GM19239 (cell line): ENCODE data around the gene MORC1.
A peak's percentile ranks its signal among the peaks of the same experiment; 100 is the strongest.
"Not testable (repeated sequence)": the region's sequence is repeated elsewhere in the genome, so short reads cannot be mapped to it uniquely, and the experiment has no call there.

Source experiments
- DNase-seq: peaks from one replicate; pipeline ENCODE4 v3.0.0; 2011; ENCODE audit warnings: low spot score; ENCODE audit not compliant: insufficient read length
- FAIRE-seq: peaks from 2 replicates; lab custom pipeline; 2011; peaks lifted over from hg19 to GRCh38; lab: Jason Lieb, UNC

Gene MORC1

DNA sequence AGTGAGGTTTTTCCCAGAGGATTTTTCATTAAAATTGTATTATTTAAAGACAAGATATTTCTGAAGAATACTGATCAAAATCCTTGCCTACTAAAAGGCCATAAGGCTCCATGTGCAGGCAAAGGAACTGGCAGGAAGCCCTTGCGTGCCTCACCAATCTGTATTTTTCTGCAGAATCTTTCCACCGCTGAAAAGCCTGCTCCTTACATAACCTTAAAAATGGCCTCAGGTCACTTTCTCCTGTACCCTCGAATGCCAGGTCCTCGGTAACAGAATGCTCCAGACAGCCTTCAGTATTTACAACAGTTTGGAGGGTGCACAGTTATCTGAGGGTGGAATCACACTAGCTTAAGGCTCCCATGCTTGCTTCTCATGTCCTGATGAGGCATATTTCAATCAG is 3.2 kb downstream of the MORC1 start:
- FAIRE-seq (no peak), DNase-seq (no peak)

DNA sequence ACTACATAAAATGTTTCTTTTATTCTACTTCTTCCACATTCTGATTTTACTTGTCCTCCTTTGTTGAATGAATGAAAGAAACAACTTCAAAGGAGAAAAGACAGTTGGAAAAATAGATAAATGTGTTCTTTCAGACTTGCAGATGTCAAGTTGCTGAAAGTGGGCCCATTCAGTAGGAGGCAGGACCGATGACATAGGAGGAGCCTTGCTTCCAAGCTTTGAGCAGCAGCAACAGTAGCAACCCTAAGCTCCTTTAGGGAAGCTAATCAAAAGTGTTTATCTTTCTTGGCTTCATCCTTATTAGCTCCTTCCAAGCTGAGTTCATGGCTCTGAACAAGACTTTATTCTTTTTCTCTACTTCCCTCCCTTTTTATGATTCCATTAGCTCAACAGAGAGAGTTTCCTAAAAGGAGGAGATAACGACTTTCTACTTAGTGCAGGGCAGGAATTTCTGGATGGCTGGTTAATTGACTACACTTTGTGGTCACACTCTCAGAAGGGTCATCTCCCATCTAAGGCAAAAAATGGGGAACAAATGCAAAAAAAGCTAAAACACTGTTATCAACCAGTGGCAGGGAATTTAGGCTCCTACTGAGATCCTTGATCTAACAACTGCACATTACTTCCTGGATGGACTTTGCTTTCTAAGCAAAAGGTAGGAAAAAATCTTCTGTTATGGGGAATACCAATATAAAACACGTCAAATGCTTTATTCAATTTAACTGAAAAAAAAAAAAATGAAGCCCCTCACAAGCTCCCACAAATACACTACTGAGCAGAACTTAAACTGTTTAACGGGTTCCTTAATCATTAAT is 4.8 kb downstream of the MORC1 start:
- DNase-seq (no peak), FAIRE-seq (no peak)

DNA sequence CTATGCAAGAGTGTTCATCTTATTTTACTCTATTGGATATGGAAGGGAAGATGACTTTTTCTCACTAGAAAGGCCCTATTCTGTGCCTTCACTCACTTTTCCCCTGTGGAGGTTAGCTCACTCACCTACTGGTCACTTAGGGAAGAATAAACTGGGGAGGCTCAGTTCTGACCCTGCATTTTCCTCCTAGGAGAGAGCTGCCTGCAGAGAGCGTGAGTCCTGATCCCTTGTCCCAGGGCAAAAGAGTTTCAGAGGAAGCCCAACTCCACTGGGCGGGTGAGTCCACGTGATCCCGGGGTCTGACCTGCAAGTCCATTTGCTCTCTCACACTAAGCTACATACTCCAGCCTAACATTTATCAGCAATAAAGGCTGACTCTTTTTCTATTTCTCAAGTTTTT is 8.4 kb downstream of the MORC1 start:
- no peak for DNase-seq
- no peak for FAIRE-seq

DNA sequence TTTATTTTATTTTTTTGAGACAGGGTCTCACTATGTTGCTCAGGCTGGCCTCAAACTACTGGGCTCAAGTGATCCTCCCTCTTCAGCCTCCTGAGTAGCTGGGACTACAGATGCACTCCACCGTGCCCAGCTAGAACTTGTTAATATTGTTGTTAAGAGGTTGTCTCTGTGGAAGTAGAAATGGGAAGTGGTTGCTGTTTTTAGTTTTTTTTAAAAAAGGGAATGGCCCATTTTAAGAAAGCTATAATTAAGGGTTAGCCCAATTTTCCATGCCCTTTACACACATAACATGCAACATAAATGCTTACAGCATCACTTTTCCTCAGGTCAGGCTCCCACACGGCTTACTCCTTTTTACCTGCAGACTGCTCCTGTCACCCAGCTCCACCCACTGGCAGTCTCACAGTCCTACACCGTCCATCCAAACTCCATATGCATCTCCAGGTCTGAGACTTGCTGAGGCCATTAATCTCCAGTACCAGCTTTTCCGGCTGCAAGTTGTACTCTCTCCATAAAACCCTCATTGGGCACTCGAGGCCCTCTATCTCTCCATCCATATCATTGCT is 19.8 kb downstream of the MORC1 start:
- no peak for FAIRE-seq

GRCh38 chr3:109095166-109095565 is 22.8 kb downstream of the MORC1 start:
- no peak for FAIRE-seq
- no peak for DNase-seq

More for the DNA sequence above, 19.8 kb downstream of the MORC1 start:
- DNase-seq: no peak

DNA sequence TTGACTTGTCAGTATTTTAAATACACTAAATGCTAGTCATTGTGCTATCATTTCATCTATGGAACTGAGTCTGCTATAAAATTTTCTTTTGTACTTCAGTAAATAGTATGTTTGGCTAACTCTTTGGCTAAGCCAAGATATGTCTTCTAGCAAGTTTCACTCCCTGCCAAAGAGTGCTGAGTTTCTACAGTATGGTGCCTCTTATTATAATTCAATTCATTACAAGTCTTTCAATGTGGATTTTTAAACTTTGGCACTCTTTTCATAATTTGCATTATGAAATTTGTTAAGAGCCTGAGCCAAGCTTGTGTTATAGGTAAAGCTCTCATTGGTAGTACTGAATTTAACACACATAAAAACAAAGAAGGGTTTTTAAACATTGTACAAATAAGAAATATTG is 24.4 kb downstream of the MORC1 start:
- FAIRE-seq (no peak), DNase-seq (no peak)

- no peak for FAIRE-seq
- no peak for DNase-seq
Observed at GRCh38 chr3:109091846-109092245, 26.1 kb downstream of the MORC1 start.

GRCh38 chr3:109089265-109089664 is 28.7 kb downstream of the MORC1 start:
- no peak for DNase-seq
- FAIRE-seq: no peak

DNA sequence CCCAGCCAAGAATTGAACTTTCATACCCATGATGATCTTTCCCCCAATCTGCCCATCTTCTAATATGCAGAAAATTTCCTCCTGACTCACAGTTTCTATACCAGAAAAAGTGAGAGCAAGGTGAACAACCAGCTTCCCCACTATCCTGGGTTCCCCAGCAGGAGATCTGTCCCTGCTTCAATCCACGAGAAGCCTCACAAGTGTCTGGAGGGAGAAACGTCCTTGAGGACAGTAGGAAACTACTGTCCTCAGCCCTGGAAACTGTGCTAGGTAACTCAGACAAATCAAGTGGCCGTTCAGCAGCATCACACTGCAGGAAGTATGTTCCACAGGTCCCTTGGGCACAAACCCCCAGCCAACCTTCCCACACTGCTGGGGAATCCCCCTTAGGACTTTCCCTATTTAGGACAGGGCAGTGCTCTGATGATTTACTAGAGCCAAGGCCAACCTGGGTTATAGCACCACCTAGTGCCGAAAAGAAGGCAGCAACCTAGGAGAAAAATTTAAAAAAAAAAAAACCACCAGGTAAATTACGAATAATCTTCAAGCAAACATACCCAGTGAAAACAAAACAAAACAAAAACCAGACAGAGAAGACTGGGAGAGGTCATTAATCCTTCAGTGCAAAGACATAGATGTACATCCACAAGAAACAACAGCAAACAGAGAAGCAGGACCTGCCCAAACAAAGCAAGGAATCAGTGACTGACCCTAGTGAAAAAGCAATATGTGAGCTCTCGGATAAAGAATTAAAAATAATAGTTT is 36.0 kb downstream of the MORC1 start:
- DNase-seq (peak; percentile 39), FAIRE-seq (peak; percentile 95)

- not testable (repeated sequence) for DNase-seq, FAIRE-seq
Observed at GRCh38 chr3:109080090-109080489, 37.8 kb downstream of the MORC1 start.

- no peak for FAIRE-seq
- DNase-seq: no peak
Observed at GRCh38 chr3:109073116-109073515, 44.8 kb downstream of the MORC1 start.

GRCh38 chr3:109072194-109072593 is 45.7 kb downstream of the MORC1 start:
- FAIRE-seq (no peak), DNase-seq (no peak)

- DNase-seq: no peak
- FAIRE-seq: peak; percentile 63
Observed at GRCh38 chr3:109071350-109072142, 46.4 kb downstream of the MORC1 start.

DNA sequence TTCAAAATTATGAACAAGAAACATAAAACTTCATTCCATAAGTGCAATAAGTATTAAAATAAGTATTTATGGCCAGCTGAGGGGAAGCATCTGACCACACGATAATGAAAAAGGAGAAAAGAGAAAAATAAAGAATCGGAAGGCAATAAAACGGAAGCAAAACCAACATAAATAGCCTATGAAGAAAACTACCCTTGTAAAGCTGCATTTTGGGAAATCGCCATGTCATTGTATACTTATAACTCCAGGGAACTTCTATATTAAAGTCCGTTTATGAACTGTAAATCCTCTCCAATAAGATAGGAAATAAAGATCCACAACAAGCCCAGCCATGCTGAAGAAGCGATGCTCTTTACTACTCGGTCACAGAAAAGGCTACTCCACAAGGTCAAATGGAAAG is 47.7 kb downstream of the MORC1 start:
- FAIRE-seq (peak; percentile 52), DNase-seq (no peak)

- DNase-seq (no peak), FAIRE-seq (no peak)
Observed at GRCh38 chr3:109066864-109067263, 51.1 kb downstream of the MORC1 start.

DNA sequence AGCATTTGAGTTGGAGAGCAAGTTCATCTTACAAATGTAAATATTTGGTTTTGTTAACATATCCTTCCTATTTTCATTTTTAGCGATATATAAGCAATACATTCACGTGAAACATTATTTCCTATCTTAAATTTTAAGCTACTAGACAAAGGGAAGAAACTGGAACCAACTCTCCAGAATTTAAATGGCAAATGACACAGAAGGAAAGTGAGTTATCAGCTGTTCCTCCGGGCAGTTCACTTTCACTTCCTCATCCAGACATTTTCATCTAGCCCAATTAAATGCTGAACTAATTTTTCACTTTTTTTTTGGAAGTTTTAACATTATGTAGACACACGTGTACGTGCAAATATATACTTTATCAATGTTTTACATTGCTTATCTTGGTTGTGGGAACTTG is 58.7 kb downstream of the MORC1 start:
- FAIRE-seq: peak; percentile 75
- no peak for DNase-seq

DNA sequence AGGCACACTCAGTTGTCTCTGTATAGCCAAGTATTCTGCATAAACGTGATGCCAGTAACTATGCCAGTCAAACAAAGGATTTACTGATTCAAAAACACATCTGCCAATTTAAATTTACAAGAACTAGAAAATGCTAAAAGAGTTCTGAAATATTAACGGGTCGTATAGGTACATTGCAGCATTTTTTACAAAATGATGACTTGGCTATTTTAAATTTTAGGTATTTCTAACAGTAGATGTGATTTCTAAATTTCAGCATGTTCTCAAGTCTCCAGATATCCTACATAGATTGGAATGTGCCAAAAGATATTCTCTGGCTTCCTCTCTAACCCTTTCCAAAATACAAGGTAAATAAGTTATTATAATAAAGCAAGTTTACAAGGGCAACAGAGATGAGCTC is 60.3 kb downstream of the MORC1 start:
- DNase-seq: no peak
- FAIRE-seq: no peak

GRCh38 chr3:109057056-109057455 is 60.9 kb downstream of the MORC1 start:
- FAIRE-seq: no peak
- DNase-seq: no peak

GRCh38 chr3:109050591-109051167 is 67.3 kb downstream of the MORC1 start:
- peak; percentile 39 for FAIRE-seq
- peak; percentile 18 for DNase-seq

DNA sequence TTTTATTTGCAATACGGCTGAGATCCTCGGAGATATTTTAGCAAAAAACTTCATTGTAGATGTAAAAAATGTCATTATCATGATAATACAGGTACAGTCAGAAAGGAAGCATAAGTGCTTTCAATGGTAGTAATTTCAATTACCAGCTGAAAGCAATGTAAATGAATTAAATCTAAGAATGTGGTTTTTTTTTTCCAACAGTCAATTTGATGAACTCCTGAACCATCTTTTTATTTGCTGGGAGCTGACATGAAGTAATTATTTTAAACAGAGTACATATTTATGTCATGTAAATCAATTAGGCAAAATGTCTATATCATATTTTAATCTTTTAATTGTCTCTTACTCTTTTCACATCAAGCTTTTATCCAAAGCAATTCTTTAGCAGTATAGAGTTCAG is 70.6 kb downstream of the MORC1 start:
- DNase-seq (no peak), FAIRE-seq (no peak)
